Measurements from ENCODE around the gene GLI3.

- no peak for TF ChIP-seq CTCF (conservative IDR thresholded peaks at IDR 0.05 in 1 of 2, IDR thresholded peaks at IDR 0.05 in 1 of 2; ENCODE audit: low read depth in 1 of 2, low read length in 2 of 2)
- no peak for TF ChIP-seq EZH2 (IDR thresholded peaks at IDR 0.05; ENCODE audit: low read length, missing control alignments)
Measured at GRCh38 chr7:41956705-41957104, 280.3 kb downstream of the GLI3 start.

All from fibroblast of lung (primary cell).